ENCODE data around the gene SGIP1. TPM values are rescaled to one million over a fixed set of nuclear protein-coding genes. Genes with fewer than 3 reads are reported as not detected.
A peak's percentile ranks its signal among the peaks of the same experiment; 100 is the strongest.
"Not testable (repeated sequence)": the region's sequence is repeated elsewhere in the genome, so short reads cannot be mapped to it uniquely, and the experiment has no call there.

The SGIP1 gene
- total and polyA plus RNA-seq, 7 experiments from 2014 or later = not detected

GRCh38 chr1:66728021-66728420 is 194.1 kb downstream of the SGIP1 start:
- peaks cover 0 to 4% (median 0%) of the 10 kb centered on the region in 5 donors for H3K36me3 Mint-ChIP-seq
- H3K9me3 Mint-ChIP-seq = no peaks in the 10 kb centered on the region
- CTCF ChIA-PET = interaction anchor here (0.8 to 1.0 kb wide), 2 partner anchors 24 to 282 kb away, joined by 3 read pairs; no protein-coding TSS in a partner anchor
- Histone ChIP-seq H3K36me3 (ENCODE audit: control insufficient read depth in 2 of 3, insufficient read depth in 3 of 3, low read length in 3 of 3) (no peaks in the 10 kb centered on the region), H3K9me3 (ENCODE audit: control insufficient read depth in 2 of 3, low read length in 3 of 3) (no peaks in the 10 kb centered on the region), H3K27ac (ENCODE audit: low read depth, low read length) (no peak overlapping the region), H3K27me3 (ENCODE audit: control insufficient read depth in 2 of 2, insufficient read depth in 2 of 2, low read length in 2 of 2) (no peaks in the 10 kb centered on the region), H3K4me1 (ENCODE audit: control insufficient read depth in 2 of 2, insufficient read depth in 2 of 2, low read length in 2 of 2) (peaks cover 0 to 3% of the 10 kb centered on the region in 2 donors), H3K4me3 (ENCODE audit: low read length) (no peak overlapping the region)
- ATAC-seq (no peak), DNase-seq (no peak)
- POLR2A ChIA-PET = interaction anchor here (0.8 kb wide), 1 partner anchor 211 kb away, joined by 3 read pairs; no protein-coding TSS in a partner anchor
- peaks cover 0 to 19% (median 4%) of the 10 kb centered on the region in 5 donors for H3K27me3 Mint-ChIP-seq
- intact Hi-C loops (cut with micrococcal nuclease) = loop anchor here in 1 of 2 donors (10.0 kb wide), 1 partner anchor 773 kb away; no protein-coding TSS in a partner anchor
- H3K27ac Mint-ChIP-seq = peak overlapping the region in 4 of 9 donors; percentile 69 to 93 (median 74)
- no peak overlapping the region for H3K4me3 Mint-ChIP-seq
- H3K4me1 Mint-ChIP-seq = peaks cover 8 to 27% (median 17%) of the 10 kb centered on the region in 7 donors

DNA sequence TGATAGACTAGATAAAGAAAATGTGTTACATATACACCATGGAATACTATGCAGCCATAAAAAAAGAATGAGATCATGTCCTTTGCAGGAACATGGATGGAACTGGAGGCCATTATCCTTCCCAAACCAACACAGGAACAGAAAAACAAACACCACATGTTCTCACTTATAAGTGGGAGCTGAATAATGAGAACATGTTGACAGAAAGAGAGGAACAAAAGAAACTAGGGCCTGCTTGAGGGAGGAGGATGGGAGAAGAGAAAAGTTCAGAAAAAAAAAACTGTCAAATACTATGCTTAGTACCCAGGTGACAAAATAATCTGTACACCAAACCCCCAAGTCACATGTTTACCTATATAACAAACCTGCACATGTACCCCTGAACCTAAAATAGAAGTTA is 194.8 kb downstream of the SGIP1 start:
- not testable (repeated sequence) for DNase-seq; H3K4me3 ChIP-seq (ENCODE audit: low read length); ATAC-seq; H3K4me1 ChIP-seq (ENCODE audit: control insufficient read depth in 2 of 2, insufficient read depth in 2 of 2, low read length in 2 of 2); H3K36me3 ChIP-seq (ENCODE audit: control insufficient read depth in 2 of 3, insufficient read depth in 3 of 3, low read length in 3 of 3); H3K27me3 ChIP-seq (ENCODE audit: control insufficient read depth in 2 of 2, insufficient read depth in 2 of 2, low read length in 2 of 2); H3K27ac ChIP-seq (ENCODE audit: low read depth, low read length); H3K9me3 ChIP-seq (ENCODE audit: control insufficient read depth in 2 of 3, low read length in 3 of 3); H3K9me3 Mint-ChIP-seq; H3K36me3 Mint-ChIP-seq
- peak overlapping the region in 8 of 10 donors; percentile 4 to 65 (median 42) for H3K4me3 Mint-ChIP-seq
- ChIA-PET POLR2A (interaction anchor here (0.8 kb wide), 1 partner anchor 210 kb away, joined by 3 read pairs; no protein-coding TSS in a partner anchor), CTCF (interaction anchor here (0.8 to 1.0 kb wide), 2 partner anchors 24 to 283 kb away, joined by 3 read pairs; no protein-coding TSS in a partner anchor)
- peaks cover 8 to 28% (median 17%) of the 10 kb centered on the region in 7 donors for H3K4me1 Mint-ChIP-seq
- H3K27me3 Mint-ChIP-seq = peaks cover 0 to 18% (median 4%) of the 10 kb centered on the region in 5 donors
- peak overlapping the region in 8 of 9 donors; percentile 69 to 93 (median 78) for H3K27ac Mint-ChIP-seq
- intact Hi-C loops (cut with micrococcal nuclease) = loop anchor here in 1 of 2 donors (10.0 kb wide), 1 partner anchor 774 kb away; no protein-coding TSS in a partner anchor

- H3K36me3 ChIP-seq (ENCODE audit: control insufficient read depth in 2 of 3, insufficient read depth in 3 of 3, low read length in 3 of 3) = no peaks in the 10 kb centered on the region
- peaks cover 0 to 3% of the 10 kb centered on the region in 2 donors for H3K4me1 ChIP-seq (ENCODE audit: control insufficient read depth in 2 of 2, insufficient read depth in 2 of 2, low read length in 2 of 2)
- no peaks in the 10 kb centered on the region for H3K9me3 ChIP-seq (ENCODE audit: control insufficient read depth in 2 of 3, low read length in 3 of 3)
- Mint-ChIP-seq H3K27me3 (peaks cover 0 to 18% (median 4%) of the 10 kb centered on the region in 5 donors), H3K36me3 (peaks cover 0 to 4% (median 0%) of the 10 kb centered on the region in 5 donors), H3K27ac (peak overlapping the region; percentile 13 to 93 (median 76)), H3K4me3 (peak overlapping the region in 9 of 10 donors; percentile 4 to 65 (median 39)), H3K9me3 (no peaks in the 10 kb centered on the region), H3K4me1 (peaks cover 8 to 28% (median 17%) of the 10 kb centered on the region in 7 donors)
- intact Hi-C loops (cut with micrococcal nuclease) = loop anchor here in 1 of 2 donors (10.0 kb wide), 1 partner anchor 774 kb away; no protein-coding TSS in a partner anchor
- H3K4me3 ChIP-seq (ENCODE audit: low read length) = no peak overlapping the region
- DNase-seq = peak in 7 of 9 donors; percentile 49 to 76 (median 64)
- ATAC-seq = peak; percentile 64
- H3K27me3 ChIP-seq (ENCODE audit: control insufficient read depth in 2 of 2, insufficient read depth in 2 of 2, low read length in 2 of 2) = no peaks in the 10 kb centered on the region
- CTCF ChIA-PET = interaction anchor here (1.0 kb wide), 1 partner anchor 283 kb away, joined by 3 read pairs; no protein-coding TSS in a partner anchor
- no peak overlapping the region for H3K27ac ChIP-seq (ENCODE audit: low read depth, low read length)
- POLR2A ChIA-PET = no interaction called here
Measured at GRCh38 chr1:66729119-66729518, 195.2 kb downstream of the SGIP1 start.

GRCh38 chr1:66729523-66729922 is 195.6 kb downstream of the SGIP1 start:
- Histone ChIP-seq H3K4me1 (ENCODE audit: control insufficient read depth in 2 of 2, insufficient read depth in 2 of 2, low read length in 2 of 2) (peaks cover 0 to 3% of the 10 kb centered on the region in 2 donors), H3K4me3 (ENCODE audit: low read length) (no peak overlapping the region), H3K27ac (ENCODE audit: low read depth, low read length) (no peak overlapping the region), H3K36me3 (ENCODE audit: control insufficient read depth in 2 of 3, insufficient read depth in 3 of 3, low read length in 3 of 3) (no peaks in the 10 kb centered on the region), H3K27me3 (ENCODE audit: control insufficient read depth in 2 of 2, insufficient read depth in 2 of 2, low read length in 2 of 2) (no peaks in the 10 kb centered on the region), H3K9me3 (ENCODE audit: control insufficient read depth in 2 of 3, low read length in 3 of 3) (no peaks in the 10 kb centered on the region)
- H3K36me3 Mint-ChIP-seq = peaks cover 0 to 4% (median 0%) of the 10 kb centered on the region in 5 donors
- H3K27ac Mint-ChIP-seq = peak overlapping the region in 8 of 9 donors; percentile 69 to 93 (median 78)
- no peak for DNase-seq
- H3K27me3 Mint-ChIP-seq = peaks cover 0 to 17% (median 4%) of the 10 kb centered on the region in 5 donors
- CTCF ChIA-PET = interaction anchor here (1.0 kb wide), 1 partner anchor 420 kb away, joined by 4 read pairs; no protein-coding TSS in a partner anchor
- intact Hi-C loops (cut with micrococcal nuclease) = loop anchor here in 1 of 2 donors (10.0 kb wide), 1 partner anchor 775 kb away; no protein-coding TSS in a partner anchor
- peak overlapping the region in 6 of 10 donors; percentile 4 to 65 (median 52) for H3K4me3 Mint-ChIP-seq
- H3K9me3 Mint-ChIP-seq = no peaks in the 10 kb centered on the region
- peaks cover 8 to 27% (median 17%) of the 10 kb centered on the region in 7 donors for H3K4me1 Mint-ChIP-seq
- ATAC-seq = no peak
- POLR2A ChIA-PET = no interaction called here

- Mint-ChIP-seq H3K4me1 (peaks cover 8 to 27% (median 17%) of the 10 kb centered on the region in 7 donors), H3K9me3 (no peaks in the 10 kb centered on the region), H3K27me3 (peaks cover 0 to 12% (median 4%) of the 10 kb centered on the region in 5 donors), H3K27ac (peak overlapping the region in 7 of 9 donors; percentile 18 to 79 (median 38)), H3K4me3 (no peak overlapping the region), H3K36me3 (peaks cover 0 to 4% (median 0%) of the 10 kb centered on the region in 5 donors)
- no peaks in the 10 kb centered on the region for H3K9me3 ChIP-seq (ENCODE audit: control insufficient read depth in 2 of 3, low read length in 3 of 3)
- H3K36me3 ChIP-seq (ENCODE audit: control insufficient read depth in 2 of 3, insufficient read depth in 3 of 3, low read length in 3 of 3) = no peaks in the 10 kb centered on the region
- no peak overlapping the region for H3K4me3 ChIP-seq (ENCODE audit: low read length)
- no peak overlapping the region for H3K27ac ChIP-seq (ENCODE audit: low read depth, low read length)
- CTCF ChIA-PET = interaction anchor here (1.0 kb wide), 1 partner anchor 419 kb away, joined by 4 read pairs; no protein-coding TSS in a partner anchor
- DNase-seq = no peak
- ATAC-seq = no peak
- H3K27me3 ChIP-seq (ENCODE audit: control insufficient read depth in 2 of 2, insufficient read depth in 2 of 2, low read length in 2 of 2) = no peaks in the 10 kb centered on the region
- H3K4me1 ChIP-seq (ENCODE audit: control insufficient read depth in 2 of 2, insufficient read depth in 2 of 2, low read length in 2 of 2) = peaks cover 0 to 3% of the 10 kb centered on the region in 2 donors
- POLR2A ChIA-PET = no interaction called here
- intact Hi-C loops (cut with micrococcal nuclease) = no loop called here
Measured at GRCh38 chr1:66730462-66730861, 196.5 kb downstream of the SGIP1 start.

GRCh38 chr1:66731170-66731865 is 197.4 kb downstream of the SGIP1 start:
- Histone ChIP-seq H3K36me3 (ENCODE audit: control insufficient read depth in 2 of 3, insufficient read depth in 3 of 3, low read length in 3 of 3) (no peaks in the 10 kb centered on the region), H3K27me3 (ENCODE audit: control insufficient read depth in 2 of 2, insufficient read depth in 2 of 2, low read length in 2 of 2) (no peaks in the 10 kb centered on the region), H3K27ac (ENCODE audit: low read depth, low read length) (no peak overlapping the region), H3K4me3 (ENCODE audit: low read length) (no peak overlapping the region), H3K4me1 (ENCODE audit: control insufficient read depth in 2 of 2, insufficient read depth in 2 of 2, low read length in 2 of 2) (peaks cover 0 to 3% of the 10 kb centered on the region in 2 donors), H3K9me3 (ENCODE audit: control insufficient read depth in 2 of 3, low read length in 3 of 3) (no peaks in the 10 kb centered on the region)
- H3K4me1 Mint-ChIP-seq = peaks cover 8 to 21% (median 14%) of the 10 kb centered on the region in 7 donors
- ChIA-PET POLR2A (no interaction called here), CTCF (interaction anchor here (0.7 kb wide), 1 partner anchor 11 kb away, joined by 3 read pairs; no protein-coding TSS in a partner anchor)
- H3K27ac Mint-ChIP-seq = peak overlapping the region in 4 of 9 donors; percentile 18 to 79 (median 28)
- peaks cover 0 to 4% (median 0%) of the 10 kb centered on the region in 5 donors for H3K36me3 Mint-ChIP-seq
- peaks cover 0 to 8% (median 3%) of the 10 kb centered on the region in 5 donors for H3K27me3 Mint-ChIP-seq
- ATAC-seq (no peak), DNase-seq (no peak)
- no peaks in the 10 kb centered on the region for H3K9me3 Mint-ChIP-seq
- H3K4me3 Mint-ChIP-seq = no peak overlapping the region
- intact Hi-C loops (cut with micrococcal nuclease) = no loop called here
